OCI-M1 (cell line): ENCODE measurements around the gene ATG7.

Experiments
- DNase-seq: peaks from one replicate; lab custom pipeline; 2025; lab: John Stamatoyannopoulos, UW

The ATG7 gene

GRCh38 chr3:11556851-11557644, 284.9 kb downstream of the ATG7 start:
- no peak for DNase-seq

- DNase-seq, result no peak
Observed at GRCh38 chr3:11558002-11558401, 285.8 kb downstream of the ATG7 start.

- no peak for DNase-seq
Observed at GRCh38 chr3:11558411-11558903, 286.3 kb downstream of the ATG7 start.

- DNase-seq, result no peak
Observed at GRCh38 chr3:11558918-11559815, 287.0 kb downstream of the ATG7 start.

GRCh38 chr3:11559816-11560633, 287.8 kb downstream of the ATG7 start:
- DNase-seq, result no peak

- no peak for DNase-seq
Observed at GRCh38 chr3:11560746-11561145, 288.5 kb downstream of the ATG7 start.

GRCh38 chr3:11562277-11562881, 290.2 kb downstream of the ATG7 start:
- no peak for DNase-seq

- DNase-seq, result no peak
Observed at GRCh38 chr3:11563159-11563864, 291.1 kb downstream of the ATG7 start.

GRCh38 chr3:11563865-11564185, 291.6 kb downstream of the ATG7 start:
- no peak for DNase-seq

- no peak for DNase-seq
Observed at GRCh38 chr3:11564577-11565001, 292.4 kb downstream of the ATG7 start.

GRCh38 chr3:11565072-11565471, 292.9 kb downstream of the ATG7 start:
- DNase-seq, result no peak

GRCh38 chr3:11565492-11565891, 293.3 kb downstream of the ATG7 start:
- no peak for DNase-seq

GRCh38 chr3:11565932-11566331, 293.7 kb downstream of the ATG7 start:
- DNase-seq, result no peak

GRCh38 chr3:11566478-11566877, 294.3 kb downstream of the ATG7 start:
- no peak for DNase-seq

- DNase-seq, result no peak
Observed at GRCh38 chr3:11566916-11567315, 294.7 kb downstream of the ATG7 start.

- DNase-seq, result no peak
Observed at GRCh38 chr3:11567516-11568467, 295.6 kb downstream of the ATG7 start.

GRCh38 chr3:11568503-11569155, 296.4 kb downstream of the ATG7 start:
- no peak for DNase-seq

- DNase-seq, result no peak
Observed at GRCh38 chr3:11569156-11569741, 297.1 kb downstream of the ATG7 start.

- DNase-seq, result no peak
Observed at GRCh38 chr3:11570251-11570650, 298.1 kb downstream of the ATG7 start.
